ENCODE measurements around the gene LNP1.
"Not testable (repeated sequence)": the region's sequence is repeated elsewhere in the genome, so short reads cannot be mapped to it uniquely, and the experiment has no call there.

LNP1 gene

DNA sequence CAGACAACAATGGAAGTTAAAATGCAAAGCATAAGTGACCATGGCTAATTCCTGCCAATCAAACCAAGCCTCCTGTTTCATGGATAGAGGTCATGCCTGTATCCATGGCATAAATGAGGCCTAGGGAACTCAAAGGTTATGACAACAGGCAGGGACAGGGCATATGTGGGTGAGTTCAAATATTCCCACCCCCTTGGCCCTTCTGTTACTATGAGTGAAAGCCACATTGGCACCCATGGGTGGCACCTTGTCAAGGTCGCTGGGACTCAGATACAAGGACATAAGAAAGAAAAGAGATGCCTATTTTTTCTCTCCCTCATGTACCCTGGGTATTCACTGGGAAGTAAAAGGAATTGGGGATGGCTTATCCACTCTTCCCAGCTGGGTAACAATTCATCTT lies 65.8 kb downstream of the LNP1 start:
- H3K36me3 ChIP-seq (ENCODE audit: control insufficient read depth in 5 of 5, insufficient read depth in 5 of 5, low read length in 5 of 5): no peaks in the 10 kb centered on the region
- H3K4me3 ChIP-seq (ENCODE audit: low read depth in 1 of 5, low read length in 5 of 5): no peak overlapping the region

DNA sequence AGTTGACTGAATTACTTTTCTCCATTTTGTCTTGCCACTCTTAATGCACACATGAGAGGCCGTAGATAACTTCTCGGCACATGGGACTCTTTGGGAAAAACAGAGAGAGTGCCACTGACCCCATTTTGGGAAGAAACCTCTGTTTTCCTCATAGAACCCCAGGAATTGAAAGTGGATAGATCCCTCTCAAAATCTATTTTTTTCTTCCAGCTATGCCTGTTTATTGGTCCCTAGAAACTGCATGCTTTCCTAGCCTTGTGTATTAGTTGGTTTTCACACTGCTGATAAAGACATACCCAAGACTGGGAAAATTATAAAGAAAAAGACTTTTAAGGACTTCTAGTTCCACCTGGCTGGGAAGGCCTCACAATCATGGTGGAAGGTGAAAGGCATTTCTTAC lies 67.3 kb downstream of the LNP1 start:
- no peaks in the 10 kb centered on the region for H3K27me3 ChIP-seq (ENCODE audit: control insufficient read depth in 5 of 5, insufficient read depth in 4 of 5, low read length in 5 of 5)
- H3K4me3 ChIP-seq (ENCODE audit: low read depth in 1 of 5, low read length in 5 of 5): no peak overlapping the region
- no peak overlapping the region for H3K27ac ChIP-seq (ENCODE audit: low read depth, low read length)
- H3K4me1 ChIP-seq (ENCODE audit: control insufficient read depth in 5 of 5, insufficient read depth in 5 of 5, low read length in 5 of 5): peaks cover 0 to 4% (median 0%) of the 10 kb centered on the region in 5 donors
- no peak overlapping the region for H3K9ac ChIP-seq (ENCODE audit: low read length in 5 of 5)
- H3K36me3 ChIP-seq (ENCODE audit: control insufficient read depth in 5 of 5, insufficient read depth in 5 of 5, low read length in 5 of 5): no peaks in the 10 kb centered on the region
- peaks cover 0 to 8% (median 4%) of the 10 kb centered on the region in 5 donors for H3K9me3 ChIP-seq (ENCODE audit: control insufficient read depth in 5 of 5, low read length in 5 of 5)

More for the DNA sequence above, 65.8 kb downstream of the LNP1 start:
- peaks cover 0 to 4% (median 0%) of the 10 kb centered on the region in 5 donors for H3K4me1 ChIP-seq (ENCODE audit: control insufficient read depth in 5 of 5, insufficient read depth in 5 of 5, low read length in 5 of 5)
- H3K9ac ChIP-seq (ENCODE audit: low read length in 5 of 5): no peak overlapping the region
- H3K27me3 ChIP-seq (ENCODE audit: control insufficient read depth in 5 of 5, insufficient read depth in 4 of 5, low read length in 5 of 5): no peaks in the 10 kb centered on the region
- no peak overlapping the region for H3K27ac ChIP-seq (ENCODE audit: low read depth, low read length)
- H3K9me3 ChIP-seq (ENCODE audit: control insufficient read depth in 5 of 5, low read length in 5 of 5): peaks cover 0 to 8% (median 4%) of the 10 kb centered on the region in 5 donors

DNA sequence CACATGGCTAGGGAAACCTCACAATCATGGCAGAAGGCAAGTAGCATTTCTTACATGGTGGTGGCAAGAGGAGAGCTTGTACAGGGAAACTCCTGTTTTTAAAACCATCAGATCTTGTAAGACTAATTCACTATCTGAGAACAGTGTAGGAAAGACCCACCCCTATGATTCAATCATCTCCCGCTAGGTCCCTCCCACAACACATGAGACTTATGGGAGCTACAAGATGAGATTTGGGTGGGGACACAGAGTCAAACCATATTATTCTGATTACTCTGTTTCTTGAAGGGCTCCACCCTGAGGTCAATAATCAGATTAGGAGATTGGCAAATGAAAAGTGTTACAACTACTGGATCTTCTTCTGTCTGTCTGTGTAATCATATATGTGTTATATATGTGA lies 69.6 kb downstream of the LNP1 start:
- Histone ChIP-seq H3K9me3 (ENCODE audit: control insufficient read depth in 5 of 5, low read length in 5 of 5) (peaks cover 0 to 8% (median 4%) of the 10 kb centered on the region in 5 donors), H3K9ac (ENCODE audit: low read length in 5 of 5) (no peak overlapping the region), H3K4me1 (ENCODE audit: control insufficient read depth in 5 of 5, insufficient read depth in 5 of 5, low read length in 5 of 5) (peaks cover 0 to 4% (median 0%) of the 10 kb centered on the region in 5 donors), H3K27me3 (ENCODE audit: control insufficient read depth in 5 of 5, insufficient read depth in 4 of 5, low read length in 5 of 5) (no peaks in the 10 kb centered on the region), H3K4me3 (ENCODE audit: low read depth in 1 of 5, low read length in 5 of 5) (no peak overlapping the region), H3K27ac (ENCODE audit: low read depth, low read length) (no peak overlapping the region), H3K36me3 (ENCODE audit: control insufficient read depth in 5 of 5, insufficient read depth in 5 of 5, low read length in 5 of 5) (no peaks in the 10 kb centered on the region)

DNA sequence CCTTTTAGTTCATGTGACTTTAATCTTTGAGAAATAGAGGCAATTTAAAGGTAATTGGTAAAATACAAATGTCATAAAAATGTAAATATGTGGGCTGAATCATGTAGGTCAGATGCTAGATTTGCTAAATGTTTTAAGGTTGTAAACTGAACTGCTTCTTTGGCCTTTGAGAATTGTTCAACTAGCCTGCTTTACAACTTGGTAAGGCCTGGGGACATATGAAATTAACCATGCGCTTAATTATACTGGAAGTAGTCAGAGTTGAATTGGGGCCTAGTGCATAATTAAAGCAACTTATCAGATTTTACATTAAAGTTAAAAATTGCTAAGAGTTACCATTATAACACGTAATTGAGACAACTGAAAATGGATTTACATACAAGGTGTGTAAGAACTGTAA lies 70.1 kb downstream of the LNP1 start:
- Histone ChIP-seq H3K4me1 (ENCODE audit: control insufficient read depth in 5 of 5, insufficient read depth in 5 of 5, low read length in 5 of 5) (peaks cover 0 to under 1% (median 0%) of the 10 kb centered on the region in 5 donors), H3K9me3 (ENCODE audit: control insufficient read depth in 5 of 5, low read length in 5 of 5) (peaks cover 0 to 8% (median 4%) of the 10 kb centered on the region in 5 donors), H3K4me3 (ENCODE audit: low read depth in 1 of 5, low read length in 5 of 5) (no peak overlapping the region), H3K9ac (ENCODE audit: low read length in 5 of 5) (no peak overlapping the region), H3K36me3 (ENCODE audit: control insufficient read depth in 5 of 5, insufficient read depth in 5 of 5, low read length in 5 of 5) (no peaks in the 10 kb centered on the region), H3K27me3 (ENCODE audit: control insufficient read depth in 5 of 5, insufficient read depth in 4 of 5, low read length in 5 of 5) (no peaks in the 10 kb centered on the region), H3K27ac (ENCODE audit: low read depth, low read length) (no peak overlapping the region)

DNA sequence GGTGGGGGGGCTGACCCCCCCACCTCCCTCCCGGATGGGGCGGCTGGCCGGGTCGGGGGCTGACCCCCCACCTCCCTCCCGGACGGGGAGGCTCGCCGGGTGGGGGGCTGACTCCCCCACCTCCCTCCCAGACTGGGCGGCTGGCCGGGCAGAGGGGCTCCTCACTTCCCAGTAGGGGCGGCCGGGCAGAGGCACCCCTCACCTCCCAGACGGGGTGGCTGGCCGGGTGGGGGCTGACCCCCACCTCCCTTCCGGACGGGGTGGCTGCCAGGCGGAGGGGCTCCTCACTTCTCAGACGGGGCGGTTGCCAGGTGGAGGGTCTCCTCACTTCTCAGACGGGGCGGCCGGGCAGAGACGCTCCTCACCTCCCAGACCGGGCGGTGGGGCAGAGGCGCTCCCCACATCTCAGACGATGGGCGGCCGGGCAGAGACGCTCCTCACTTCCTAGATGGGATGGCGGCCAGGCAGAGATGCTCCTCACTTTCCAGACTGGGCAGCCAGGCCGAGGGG lies 76.6 kb downstream of the LNP1 start:
- not testable (repeated sequence) for H3K27ac ChIP-seq (ENCODE audit: low read depth, low read length); H3K9me3 ChIP-seq (ENCODE audit: control insufficient read depth in 5 of 5, low read length in 5 of 5); H3K36me3 ChIP-seq (ENCODE audit: control insufficient read depth in 5 of 5, insufficient read depth in 5 of 5, low read length in 5 of 5); H3K27me3 ChIP-seq (ENCODE audit: control insufficient read depth in 5 of 5, insufficient read depth in 4 of 5, low read length in 5 of 5); H3K4me3 ChIP-seq (ENCODE audit: low read depth in 1 of 5, low read length in 5 of 5); H3K4me1 ChIP-seq (ENCODE audit: control insufficient read depth in 5 of 5, insufficient read depth in 5 of 5, low read length in 5 of 5); H3K9ac ChIP-seq (ENCODE audit: low read length in 5 of 5)

DNA sequence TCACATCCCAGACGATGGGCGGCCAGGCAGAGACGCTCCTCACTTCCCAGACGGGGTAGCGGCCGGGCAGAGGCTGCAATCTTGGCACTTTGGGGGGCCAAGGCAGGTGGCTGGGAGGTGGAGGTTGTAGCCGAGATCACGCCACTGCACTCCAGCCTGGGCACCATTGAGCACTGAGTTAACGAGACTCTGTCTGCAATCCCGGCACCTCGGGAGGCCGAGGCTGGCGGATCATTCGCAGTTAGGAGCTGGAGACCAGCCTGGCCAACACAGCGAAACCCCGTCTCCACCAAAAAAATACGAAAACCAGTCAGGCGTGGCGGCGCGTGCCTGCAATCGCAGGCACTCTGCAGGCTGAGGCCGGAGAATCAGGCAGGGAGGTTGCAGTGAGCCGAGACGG lies 77.2 kb downstream of the LNP1 start:
- H3K9ac ChIP-seq (ENCODE audit: low read length in 5 of 5); H3K27me3 ChIP-seq (ENCODE audit: control insufficient read depth in 5 of 5, insufficient read depth in 4 of 5, low read length in 5 of 5); H3K9me3 ChIP-seq (ENCODE audit: control insufficient read depth in 5 of 5, low read length in 5 of 5); H3K4me3 ChIP-seq (ENCODE audit: low read depth in 1 of 5, low read length in 5 of 5); H3K27ac ChIP-seq (ENCODE audit: low read depth, low read length); H3K4me1 ChIP-seq (ENCODE audit: control insufficient read depth in 5 of 5, insufficient read depth in 5 of 5, low read length in 5 of 5); H3K36me3 ChIP-seq (ENCODE audit: control insufficient read depth in 5 of 5, insufficient read depth in 5 of 5, low read length in 5 of 5): not testable (repeated sequence)

DNA sequence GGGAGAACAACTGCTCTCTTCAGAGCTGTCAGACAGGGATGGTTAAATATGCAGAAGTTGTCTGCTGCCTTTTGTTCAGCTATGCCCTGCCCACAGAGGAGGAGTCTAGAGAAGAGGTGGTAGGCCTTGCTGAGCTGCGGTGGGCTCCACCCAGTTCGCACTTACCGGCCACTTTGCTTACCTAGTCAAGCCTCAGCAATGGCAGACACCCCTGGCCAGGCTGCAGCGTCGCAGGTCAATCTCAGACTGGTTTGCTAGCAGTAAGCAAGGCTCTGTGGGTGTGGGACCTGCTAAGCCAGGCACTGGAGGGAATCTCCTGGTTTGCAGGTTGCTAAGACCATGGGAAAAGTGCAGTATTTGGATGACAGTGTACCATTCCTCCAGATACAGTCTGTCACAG lies 78.7 kb downstream of the LNP1 start:
- Histone ChIP-seq H3K27ac (ENCODE audit: low read depth, low read length) (no peak overlapping the region), H3K9ac (ENCODE audit: low read length in 5 of 5) (no peak overlapping the region), H3K4me3 (ENCODE audit: low read depth in 1 of 5, low read length in 5 of 5) (no peak overlapping the region), H3K36me3 (ENCODE audit: control insufficient read depth in 5 of 5, insufficient read depth in 5 of 5, low read length in 5 of 5) (no peaks in the 10 kb centered on the region), H3K9me3 (ENCODE audit: control insufficient read depth in 5 of 5, low read length in 5 of 5) (no peaks in the 10 kb centered on the region), H3K4me1 (ENCODE audit: control insufficient read depth in 5 of 5, insufficient read depth in 5 of 5, low read length in 5 of 5) (no peaks in the 10 kb centered on the region), H3K27me3 (ENCODE audit: control insufficient read depth in 5 of 5, insufficient read depth in 4 of 5, low read length in 5 of 5) (no peaks in the 10 kb centered on the region)

DNA sequence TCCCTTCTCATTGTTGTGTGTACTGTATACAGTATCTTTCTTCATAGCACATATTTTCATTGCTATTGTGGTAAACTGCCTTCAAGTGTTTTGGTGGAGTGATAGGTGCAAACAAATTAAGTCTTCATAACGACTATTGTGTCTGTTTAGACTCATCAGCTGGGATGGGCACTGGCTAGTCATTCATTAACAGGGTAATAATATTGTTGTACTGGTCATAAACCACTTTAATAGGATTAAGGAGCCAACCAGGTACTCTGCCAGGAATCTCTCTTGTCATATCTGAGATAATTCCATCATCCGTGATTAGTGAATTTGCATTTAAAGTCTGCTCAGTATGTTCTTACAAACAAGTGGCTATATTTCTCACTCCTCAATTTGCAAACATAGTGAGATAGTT lies 80.8 kb downstream of the LNP1 start:
- Histone ChIP-seq H3K9me3 (ENCODE audit: control insufficient read depth in 5 of 5, low read length in 5 of 5) (no peaks in the 10 kb centered on the region), H3K36me3 (ENCODE audit: control insufficient read depth in 5 of 5, insufficient read depth in 5 of 5, low read length in 5 of 5) (no peaks in the 10 kb centered on the region), H3K27me3 (ENCODE audit: control insufficient read depth in 5 of 5, insufficient read depth in 4 of 5, low read length in 5 of 5) (no peaks in the 10 kb centered on the region), H3K9ac (ENCODE audit: low read length in 5 of 5) (no peak overlapping the region), H3K4me3 (ENCODE audit: low read depth in 1 of 5, low read length in 5 of 5) (no peak overlapping the region), H3K27ac (ENCODE audit: low read depth, low read length) (no peak overlapping the region), H3K4me1 (ENCODE audit: control insufficient read depth in 5 of 5, insufficient read depth in 5 of 5, low read length in 5 of 5) (no peaks in the 10 kb centered on the region)

DNA sequence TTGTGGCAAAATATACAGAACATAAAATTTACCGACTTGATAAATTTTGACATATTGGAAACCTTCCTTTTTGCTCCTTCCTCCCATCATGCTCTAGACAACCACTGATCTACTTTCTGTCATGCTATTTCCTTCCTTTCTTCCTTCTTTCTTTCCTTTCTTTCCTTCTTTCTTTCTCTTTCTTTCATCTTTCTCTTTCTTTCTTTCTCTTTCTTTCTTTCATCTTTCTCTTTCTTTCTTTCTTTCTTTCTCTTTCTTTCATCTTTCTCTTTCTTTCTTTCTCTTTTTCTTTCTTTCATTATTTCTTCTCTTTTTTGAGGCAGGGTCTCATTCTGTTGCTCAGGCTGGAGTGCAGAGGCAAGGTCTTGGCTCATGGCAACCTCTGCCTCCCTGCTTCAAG lies 82.2 kb downstream of the LNP1 start:
- Histone ChIP-seq H3K9me3 (ENCODE audit: control insufficient read depth in 5 of 5, low read length in 5 of 5) (no peaks in the 10 kb centered on the region), H3K4me3 (ENCODE audit: low read depth in 1 of 5, low read length in 5 of 5) (no peak overlapping the region), H3K27ac (ENCODE audit: low read depth, low read length) (no peak overlapping the region), H3K9ac (ENCODE audit: low read length in 5 of 5) (no peak overlapping the region), H3K36me3 (ENCODE audit: control insufficient read depth in 5 of 5, insufficient read depth in 5 of 5, low read length in 5 of 5) (no peaks in the 10 kb centered on the region), H3K27me3 (ENCODE audit: control insufficient read depth in 5 of 5, insufficient read depth in 4 of 5, low read length in 5 of 5) (no peaks in the 10 kb centered on the region), H3K4me1 (ENCODE audit: control insufficient read depth in 5 of 5, insufficient read depth in 5 of 5, low read length in 5 of 5) (no peaks in the 10 kb centered on the region)

DNA sequence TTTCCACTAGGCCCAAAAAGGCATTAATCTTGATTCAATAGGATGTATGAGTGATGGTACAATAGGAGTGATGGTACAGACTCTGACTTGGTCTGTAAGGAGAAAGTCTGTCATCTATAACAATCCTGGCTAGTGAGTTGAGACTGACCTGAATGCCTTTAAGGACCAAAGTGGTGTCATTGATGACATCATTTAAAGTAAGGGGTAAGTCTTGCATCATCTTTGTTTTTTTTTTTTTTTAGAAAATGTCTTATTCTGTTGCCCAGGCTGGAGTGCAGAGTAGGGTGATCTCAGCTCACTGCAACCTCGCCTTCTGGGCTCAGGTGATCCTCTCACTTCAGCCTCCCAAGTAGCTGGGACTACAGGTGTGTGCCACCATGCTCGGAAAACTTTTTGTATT lies 85.5 kb downstream of the LNP1 start:
- H3K36me3 ChIP-seq (ENCODE audit: control insufficient read depth in 5 of 5, insufficient read depth in 5 of 5, low read length in 5 of 5): no peaks in the 10 kb centered on the region
- H3K9me3 ChIP-seq (ENCODE audit: control insufficient read depth in 5 of 5, low read length in 5 of 5): no peaks in the 10 kb centered on the region
- H3K27me3 ChIP-seq (ENCODE audit: control insufficient read depth in 5 of 5, insufficient read depth in 4 of 5, low read length in 5 of 5): no peaks in the 10 kb centered on the region
- no peak overlapping the region for H3K27ac ChIP-seq (ENCODE audit: low read depth, low read length)
- H3K4me3 ChIP-seq (ENCODE audit: low read depth in 1 of 5, low read length in 5 of 5): no peak overlapping the region
- no peak overlapping the region for H3K9ac ChIP-seq (ENCODE audit: low read length in 5 of 5)
- H3K4me1 ChIP-seq (ENCODE audit: control insufficient read depth in 5 of 5, insufficient read depth in 5 of 5, low read length in 5 of 5): peaks cover 0 to 4% (median 3%) of the 10 kb centered on the region in 5 donors

DNA sequence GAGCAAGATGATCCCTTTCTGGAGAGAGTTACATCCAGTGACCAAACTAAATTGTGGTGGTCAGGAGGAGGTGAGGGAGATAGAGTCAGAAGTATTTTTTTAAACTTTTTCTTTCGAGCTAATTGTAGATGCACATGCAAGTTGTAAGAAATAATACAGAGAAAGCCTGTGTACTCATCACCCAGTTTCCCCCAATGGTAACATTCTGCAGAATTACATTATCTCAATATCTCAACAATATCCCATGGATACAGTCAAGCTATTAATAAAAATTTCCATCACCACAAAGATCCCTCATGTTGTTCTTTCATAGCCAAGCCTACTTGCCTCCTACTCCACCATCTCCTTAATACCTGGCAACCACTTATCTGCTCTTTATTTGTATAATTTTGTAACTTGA lies 87.8 kb downstream of the LNP1 start:
- Histone ChIP-seq H3K4me1 (ENCODE audit: control insufficient read depth in 5 of 5, insufficient read depth in 5 of 5, low read length in 5 of 5) (peaks cover 0 to 14% (median 11%) of the 10 kb centered on the region in 5 donors), H3K4me3 (ENCODE audit: low read depth in 1 of 5, low read length in 5 of 5) (no peak overlapping the region), H3K36me3 (ENCODE audit: control insufficient read depth in 5 of 5, insufficient read depth in 5 of 5, low read length in 5 of 5) (no peaks in the 10 kb centered on the region), H3K9me3 (ENCODE audit: control insufficient read depth in 5 of 5, low read length in 5 of 5) (no peaks in the 10 kb centered on the region), H3K27me3 (ENCODE audit: control insufficient read depth in 5 of 5, insufficient read depth in 4 of 5, low read length in 5 of 5) (no peaks in the 10 kb centered on the region), H3K9ac (ENCODE audit: low read length in 5 of 5) (no peak overlapping the region), H3K27ac (ENCODE audit: low read depth, low read length) (no peak overlapping the region)

All from subcutaneous abdominal adipose tissue (tissue), 5 donors.